GM12875 (cell line): ENCODE data around the gene WIPF3.

Experiments used
- H3K4me3 ChIP-seq: one replicate; pipeline ENCODE4 v1.5.1; 2011; ENCODE audit warnings: low read depth, low read length, control low read depth
- CTCF ChIP-seq: IDR thresholded peaks from 2 replicates; pipeline ENCODE4 v1.5.1; 2011; ENCODE audit warnings: low read depth, mild to moderate bottlenecking, control low read depth, inconsistent platforms, low read length, moderate library complexity, borderline replicate concordance; ENCODE audit not compliant: insufficient read depth

Gene WIPF3

GRCh38 chr7:29924684-29925083, 118.4 kb downstream of the WIPF3 start:
- no peak overlapping the region for H3K4me3 ChIP-seq
- no peak for TF ChIP-seq CTCF

DNA sequence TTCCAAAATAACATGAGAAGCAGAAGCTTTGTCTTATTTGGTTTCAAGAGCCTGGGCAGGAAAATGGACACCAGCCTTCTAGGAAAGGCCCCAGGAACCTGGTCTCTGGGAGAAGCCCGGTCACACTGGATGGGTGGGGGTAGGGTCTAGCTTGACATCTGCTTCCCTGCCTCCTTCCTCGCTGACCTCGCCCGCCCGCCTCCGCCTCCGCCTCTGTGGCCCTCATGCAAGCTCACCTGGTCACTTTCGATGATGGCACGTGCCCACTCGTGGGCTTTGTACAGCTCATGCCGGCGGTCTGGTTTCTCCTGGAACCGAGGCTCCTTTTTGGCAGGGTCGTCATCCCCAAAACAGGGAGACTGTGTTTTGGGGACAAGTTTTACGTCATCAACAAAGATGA, 119.9 kb downstream of the WIPF3 start:
- no peak for TF ChIP-seq CTCF
- H3K4me3 ChIP-seq, result no peak overlapping the region

DNA sequence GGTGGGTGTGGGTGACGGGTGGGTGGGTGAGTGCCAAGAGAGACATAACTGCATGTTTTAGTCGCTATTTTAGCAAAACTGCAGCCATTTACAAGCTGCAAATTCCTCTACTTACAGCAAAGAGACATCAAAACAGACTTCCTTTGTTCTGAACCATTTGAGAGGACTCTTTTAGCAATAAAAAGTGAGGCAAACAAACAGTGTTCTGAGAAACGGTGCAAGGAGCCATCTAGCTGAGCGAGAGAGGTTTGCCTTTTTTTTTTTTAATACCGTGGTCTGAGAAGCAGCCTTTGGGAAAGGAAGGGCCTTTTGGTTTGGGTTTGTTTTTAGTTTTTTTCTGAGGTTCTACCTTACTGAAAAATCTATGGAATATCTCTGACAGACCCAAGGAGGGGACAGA, 120.4 kb downstream of the WIPF3 start:
- TF ChIP-seq CTCF, result no peak
- H3K4me3 ChIP-seq, result no peak overlapping the region

DNA sequence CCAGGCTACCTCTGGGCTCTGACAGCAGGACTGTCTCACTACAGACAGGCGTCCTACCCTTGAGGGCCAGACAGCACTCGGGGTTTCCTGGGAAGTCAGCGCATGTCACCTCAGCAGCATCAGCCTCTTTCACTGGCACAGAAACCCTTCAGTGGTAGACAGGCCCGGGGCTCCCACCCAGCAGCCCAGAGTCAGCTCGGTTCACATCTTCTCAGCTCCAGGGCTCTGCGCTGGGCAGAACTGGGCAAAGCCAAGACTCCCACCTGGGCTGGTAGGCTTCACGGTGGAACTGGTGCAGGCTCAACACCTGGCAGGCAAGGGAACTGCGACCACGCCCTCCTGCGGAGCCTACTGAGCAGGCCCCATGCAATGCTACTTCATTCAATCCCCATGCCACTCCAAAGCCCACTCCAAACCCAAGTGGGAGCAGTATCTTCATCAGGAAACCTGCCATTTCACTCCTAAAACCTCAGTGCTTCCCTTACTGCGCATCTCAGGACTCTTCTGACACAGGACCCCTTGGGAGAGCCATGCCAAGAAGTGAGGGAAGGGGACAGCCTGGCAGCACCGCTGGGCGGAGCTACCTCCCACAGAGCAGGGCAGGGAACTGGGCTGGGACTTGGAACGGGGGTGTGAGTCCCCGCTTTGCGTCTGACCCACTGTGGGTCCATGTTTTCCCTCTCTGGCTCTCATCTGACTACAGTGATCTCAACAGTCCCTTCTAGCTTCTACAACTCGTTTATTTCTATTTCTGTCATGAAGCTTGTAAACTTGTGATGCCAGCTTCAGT, 122.9 kb downstream of the WIPF3 start:
- no peak for TF ChIP-seq CTCF
- no peak overlapping the region for H3K4me3 ChIP-seq

GRCh38 chr7:29935111-29935510, 128.8 kb downstream of the WIPF3 start:
- H3K4me3 ChIP-seq, result no peak overlapping the region
- TF ChIP-seq CTCF, result no peak

DNA sequence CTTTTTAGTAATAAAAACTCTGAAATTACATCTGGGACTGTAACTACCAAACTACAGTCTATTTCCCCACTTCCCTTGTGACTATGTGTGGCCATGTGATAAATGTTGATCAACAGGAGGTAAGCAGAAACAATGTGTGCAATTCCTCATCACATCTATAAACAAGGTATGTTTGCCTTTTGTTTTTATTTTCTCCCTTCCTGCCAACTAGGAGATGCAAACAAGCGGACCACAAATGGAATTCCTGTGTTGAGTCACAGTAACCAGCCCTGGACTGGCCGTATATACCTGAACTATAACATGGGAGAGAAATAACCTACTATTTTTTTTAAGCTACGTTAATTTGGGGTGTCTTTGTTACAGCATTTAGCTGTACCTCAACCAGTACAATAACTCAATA, 130.8 kb downstream of the WIPF3 start:
- no peak for TF ChIP-seq CTCF
- no peak overlapping the region for H3K4me3 ChIP-seq

- TF ChIP-seq CTCF, result no peak
Observed at GRCh38 chr7:29940199-29940598, 133.9 kb downstream of the WIPF3 start.

More at GRCh38 chr7:29940199-29940598, 133.9 kb downstream of the WIPF3 start:
- H3K4me3 ChIP-seq, result no peak overlapping the region
